PC-9 (cell line): ENCODE results near the gene AGO1.

Experiments used
- EZH2 ChIP-seq: fragments of 200-600 bp; sonication (generic); IDR thresholded peaks from 2 replicates; pipeline ENCODE4 v1.8.0; 2017; ENCODE audit warnings: antibody characterized with exemption, low read depth
- TF ChIP-seq, protein P1 (sequence below): fragments of 200-600 bp; sonication (generic); conservative IDR thresholded peaks from 2 replicates; pipeline ENCODE4 v1.6.1; 2017; ENCODE audit warnings: mixed run types, antibody characterized with exemption, mild to moderate bottlenecking, moderate library complexity

DNA sequence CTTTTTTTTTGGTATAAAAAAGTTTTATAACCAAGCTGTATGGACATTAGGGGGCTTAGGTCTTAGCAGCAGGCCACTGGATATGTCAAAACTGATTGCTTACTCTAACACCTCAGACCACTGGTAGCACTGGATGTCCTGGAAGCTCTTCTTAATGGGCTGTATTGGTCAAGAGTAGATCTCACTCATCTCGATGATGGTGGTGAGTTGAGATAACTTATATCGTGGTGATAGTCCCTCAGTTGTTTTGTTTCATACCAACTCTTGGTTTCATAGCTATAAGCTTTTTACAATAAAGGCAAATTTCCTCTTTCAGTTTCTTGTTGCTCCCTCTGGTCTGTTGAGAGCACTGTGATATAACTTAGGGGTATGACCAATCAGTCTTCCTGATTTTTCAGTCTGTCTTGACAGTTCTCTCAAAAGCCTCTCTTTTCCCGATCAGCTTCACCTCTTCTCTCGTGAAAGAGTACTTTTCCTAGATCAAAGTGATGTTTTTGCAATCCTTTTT, 9.7 kb upstream of the AGO1 start:
- TF ChIP-seq, protein P1, sequence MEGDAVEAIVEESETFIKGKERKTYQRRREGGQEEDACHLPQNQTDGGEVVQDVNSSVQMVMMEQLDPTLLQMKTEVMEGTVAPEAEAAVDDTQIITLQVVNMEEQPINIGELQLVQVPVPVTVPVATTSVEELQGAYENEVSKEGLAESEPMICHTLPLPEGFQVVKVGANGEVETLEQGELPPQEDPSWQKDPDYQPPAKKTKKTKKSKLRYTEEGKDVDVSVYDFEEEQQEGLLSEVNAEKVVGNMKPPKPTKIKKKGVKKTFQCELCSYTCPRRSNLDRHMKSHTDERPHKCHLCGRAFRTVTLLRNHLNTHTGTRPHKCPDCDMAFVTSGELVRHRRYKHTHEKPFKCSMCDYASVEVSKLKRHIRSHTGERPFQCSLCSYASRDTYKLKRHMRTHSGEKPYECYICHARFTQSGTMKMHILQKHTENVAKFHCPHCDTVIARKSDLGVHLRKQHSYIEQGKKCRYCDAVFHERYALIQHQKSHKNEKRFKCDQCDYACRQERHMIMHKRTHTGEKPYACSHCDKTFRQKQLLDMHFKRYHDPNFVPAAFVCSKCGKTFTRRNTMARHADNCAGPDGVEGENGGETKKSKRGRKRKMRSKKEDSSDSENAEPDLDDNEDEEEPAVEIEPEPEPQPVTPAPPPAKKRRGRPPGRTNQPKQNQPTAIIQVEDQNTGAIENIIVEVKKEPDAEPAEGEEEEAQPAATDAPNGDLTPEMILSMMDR: no peak
- TF ChIP-seq EZH2: no peak
